T-helper 1 cell treated with Interleukin-12 subunit alpha and Interleukin-12 subunit beta and Interleukin-4 antibody, amounts not matched to agents 30 ng/mL and 1 ng/mL, for 36 hours (primary cell): Measurements from ENCODE around the gene CRYAB. TPM values are rescaled to one million over a fixed set of nuclear protein-coding genes. Genes with fewer than 3 reads are reported as not detected.

Experiments
- total RNA-seq: library from RNA; stranded (reverse); gene quantifications from 2 replicates; pipeline ENCODE4 v1.2.3, GENCODE V29; 2022

CRYAB gene
- total RNA-seq, 1 donor from 2014 or later = 0.76 TPM

Other genes with a start within 250 kb of the CRYAB start
- gene PPP2R1B, start 145.4 kb downstream of the CRYAB start, total RNA-seq = 49.3 and 60.7 TPM in 2 replicates
- gene ALG9, start 40.2 kb downstream of the CRYAB start, total RNA-seq = 24.6 and 25.5 TPM in 2 replicates
- 4.3 and 4.7 TPM in 2 replicates for gene FDXACB1, start 32.6 kb downstream of the CRYAB start, total RNA-seq
- gene CFAP68, start 32.2 kb downstream of the CRYAB start, total RNA-seq = 11.5 and 12.0 TPM in 2 replicates
- not detected in 2 replicates for gene HSPB2, start 964 bp upstream of the CRYAB start, total RNA-seq
- not detected in 2 replicates for gene C11orf52, start 7.1 kb upstream of the CRYAB start, total RNA-seq
- 6.5 and 7.7 TPM in 2 replicates for gene DIXDC1, start 25.6 kb upstream of the CRYAB start, total RNA-seq
- gene DLAT, start 113.6 kb upstream of the CRYAB start, total RNA-seq = 31.1 and 31.7 TPM in 2 replicates
- not detected in 2 replicates for gene PIH1D2, start 162.2 kb upstream of the CRYAB start, total RNA-seq
- 20.6 and 22.5 TPM in 2 replicates for gene NKAPD1, start 162.5 kb upstream of the CRYAB start, total RNA-seq
- gene TIMM8B, start 175.0 kb upstream of the CRYAB start, total RNA-seq = 52.0 and 60.2 TPM in 2 replicates
- gene SDHD, start 175.1 kb upstream of the CRYAB start, total RNA-seq = 84.0 and 86.2 TPM in 2 replicates